ENCODE data around the gene ARHGAP26. TPM values are rescaled to one million over a fixed set of nuclear protein-coding genes. Genes with fewer than 3 reads are reported as not detected.

The ARHGAP26 gene
- total RNA-seq, 1 experiment from 2014 or later: 34.5 TPM

GRCh38 chr5:143222287-143223231 lies 452.4 kb downstream of the ARHGAP26 start:
- no peak for ATAC-seq
- no peak for DNase-seq (ENCODE audit: low read depth, low spot score)

More at GRCh38 chr5:143222287-143223231, 452.4 kb downstream of the ARHGAP26 start:
- H3K9me3 ChIP-seq (ENCODE audit: control insufficient read depth in 1 of 2, insufficient read depth in 1 of 2, low read depth in 1 of 2, low read length in 2 of 2): no peaks in the 10 kb centered on the region
- no peak overlapping the region for H3K4me2 ChIP-seq (ENCODE audit: low read length)
- intact Hi-C loops (cut with micrococcal nuclease): no loop called here
- BruUV-seq (replicated peaks): no TSS peak
- no peaks in the 10 kb centered on the region for H3K27me3 ChIP-seq (ENCODE audit: insufficient read depth, low read length)
- ChIA-PET RAD21 (ENCODE audit: low non-redundant PET in 1 of 2, low total read pairs in 2 of 2, uncharacterized antibody in 2 of 2, unreplicated experiment in 2 of 2) (no interaction called here), CTCF (no interaction called here), POLR2A (no interaction called here)
- H3K4me1 ChIP-seq (ENCODE audit: control insufficient read depth in 1 of 2, insufficient read depth in 2 of 2, low read length in 2 of 2): peaks cover 0 to 8% of the 10 kb centered on the region in 2 experiments; a peak in 1 of 4 replicates
- no peaks in the 10 kb centered on the region for H3K79me2 ChIP-seq (ENCODE audit: insufficient read depth, low read length)
- no peaks in the 10 kb centered on the region for H3K36me3 ChIP-seq (ENCODE audit: control insufficient read depth in 1 of 2, insufficient read depth in 2 of 2, low read length in 2 of 2)
- H3K4me3 ChIP-seq (replicated peaks in 1 of 2; ENCODE audit: low read depth in 1 of 2, low read length in 2 of 2): no peak overlapping the region
- H4K20me1 ChIP-seq (ENCODE audit: insufficient read depth): no peaks in the 10 kb centered on the region
- no peak overlapping the region for H3K9ac ChIP-seq (ENCODE audit: low read length)
- H3K9me2 ChIP-seq (ENCODE audit: insufficient read depth): no peaks in the 10 kb centered on the region
- no peak overlapping the region for H2AFZ ChIP-seq (ENCODE audit: low read depth, low read length, poor library complexity, severe bottlenecking)
- TF ChIP-seq EZH2phosphoT487 (IDR thresholded peaks at IDR 0.05; ENCODE audit: borderline replicate concordance) (no peak), ZFX (IDR thresholded peaks at IDR 0.05) (no peak), POLR2AphosphoS5 (IDR thresholded peaks at IDR 0.05; ENCODE audit: low read depth, low read length) (no peak), ZBTB33 (IDR thresholded peaks at IDR 0.05; ENCODE audit: extremely low read depth, insufficient replicate concordance, low read length) (no peak), POLR2A (IDR thresholded peaks at IDR 0.05; ENCODE audit: borderline replicate concordance, extremely low read depth, insufficient read depth, insufficient read length) (no peak), ATF3 (IDR thresholded peaks at IDR 0.05) (no peak), ZNF274 (IDR thresholded peaks at IDR 0.05; ENCODE audit: low read depth, low read length) (no peak), CBX3 (IDR thresholded peaks at IDR 0.05; ENCODE audit: low read depth) (no peak), REST (IDR thresholded peaks at IDR 0.05; ENCODE audit: low read depth) (no peak), TCF7L2 (IDR thresholded peaks at IDR 0.05; ENCODE audit: borderline replicate concordance, extremely low read depth, insufficient read depth, insufficient read length) (no peak), YY1 (IDR thresholded peaks at IDR 0.05; ENCODE audit: extremely low read depth, insufficient replicate concordance, low read depth, low read length) (no peak), MAX (IDR thresholded peaks at IDR 0.05) (no peak), SIN3A (IDR thresholded peaks at IDR 0.05; ENCODE audit: low read depth) (no peak), CTCF (IDR thresholded peaks at IDR 0.05 in 2 of 3, conservative IDR thresholded peaks at IDR 0.05 in 1 of 3; ENCODE audit: borderline replicate concordance in 1 of 3, insufficient read depth in 1 of 3, low read depth in 2 of 3, low read length in 2 of 3) (no peak), SP1 (IDR thresholded peaks at IDR 0.05; ENCODE audit: low read depth) (no peak), EGR1 (IDR thresholded peaks at IDR 0.05; ENCODE audit: low read depth) (no peak), EZH2 (IDR thresholded peaks at IDR 0.05) (no peak)
- H3K27ac ChIP-seq (ENCODE audit: low read depth, low read length): no peak overlapping the region
